Mesendoderm (in vitro differentiated cells): ENCODE data around the gene CDH12.
A peak's percentile ranks its signal among the peaks of the same experiment; 100 is the strongest.
"Not testable (repeated sequence)": the region's sequence is repeated elsewhere in the genome, so short reads cannot be mapped to it uniquely, and the experiment has no call there.

Experiments
- DNase-seq: peaks from one replicate; pipeline ENCODE4 v3.0.0; 2013
- H2AK5ac ChIP-seq: 2 replicates; pipeline ENCODE4 v1.6.1; 2013; ENCODE audit warnings: low read length, inconsistent platforms
- H2BK120ac ChIP-seq: 2 replicates; pipeline ENCODE4 v1.6.1; 2013; ENCODE audit warnings: low read depth, mild to moderate bottlenecking, low read length, moderate library complexity, mixed read lengths
- H2BK15ac ChIP-seq: replicated peaks from 2 replicates; pipeline ENCODE4 v1.6.1; 2013; ENCODE audit warnings: low read depth, mild to moderate bottlenecking, moderate library complexity
- H2BK5ac ChIP-seq: 2 replicates; pipeline ENCODE4 v1.6.1; 2013; ENCODE audit warnings: low read length, inconsistent platforms
- H3K18ac ChIP-seq: 2 replicates; pipeline ENCODE4 v1.6.1; 2013; ENCODE audit warnings: mild to moderate bottlenecking, low read length, mixed read lengths
- H3K23ac ChIP-seq: one replicate; pipeline ENCODE4 v1.6.1; 2013; ENCODE audit warnings: low read length
- H3K27ac ChIP-seq: 2 replicates; pipeline ENCODE4 v1.5.1; 2013; ENCODE audit warnings: low read depth, mild to moderate bottlenecking, inconsistent platforms, low read length, moderate library complexity
- H3K27me3 ChIP-seq: 2 replicates; pipeline ENCODE4 v1.6.1; 2013; ENCODE audit warnings: low read length, control low read depth, mild to moderate bottlenecking, inconsistent platforms; ENCODE audit not compliant: insufficient read depth, poor library complexity
- H3K36me3 ChIP-seq: 2 replicates; pipeline ENCODE4 v1.6.1; 2013; ENCODE audit warnings: low read length, inconsistent platforms; ENCODE audit not compliant: control insufficient read depth, insufficient read depth
- H3K4ac ChIP-seq: one replicate; pipeline ENCODE4 v1.6.1; 2013; ENCODE audit warnings: low read depth, mild to moderate bottlenecking, low read length, moderate library complexity
- H3K4me1 ChIP-seq: 2 replicates; pipeline ENCODE4 v1.6.1; 2013; ENCODE audit warnings: low read depth, low read length, inconsistent platforms; ENCODE audit not compliant: control insufficient read depth
- H3K4me2 ChIP-seq: 2 replicates; pipeline ENCODE4 v1.6.1; 2013; ENCODE audit warnings: low read length
- H3K4me3 ChIP-seq: 2 replicates; pipeline ENCODE4 v1.5.1; 2013; ENCODE audit warnings: mild to moderate bottlenecking, low read length
- H3K56ac ChIP-seq: one replicate; pipeline ENCODE4 v1.6.1; 2013; ENCODE audit warnings: low read length
- H3K79me1 ChIP-seq: 2 replicates; pipeline ENCODE4 v1.6.1; 2013; ENCODE audit warnings: low read length, inconsistent platforms
- H3K79me2 ChIP-seq: 2 replicates; pipeline ENCODE4 v1.6.1; 2013; ENCODE audit warnings: mild to moderate bottlenecking, low read length; ENCODE audit not compliant: control insufficient read depth, insufficient read depth
- H3K9ac ChIP-seq: 2 replicates; pipeline ENCODE4 v1.6.1; 2013; ENCODE audit warnings: low read length, inconsistent platforms
- H4K5ac ChIP-seq: one replicate; pipeline ENCODE4 v1.6.1; 2013; ENCODE audit warnings: low read length
- H4K8ac ChIP-seq: one replicate; pipeline ENCODE4 v1.6.1; 2013; ENCODE audit warnings: low read depth, mild to moderate bottlenecking, control low read depth, low read length, moderate library complexity
- WGBS: extraction: QIAGEN DNeasy Blood & Tissue Kit; methylation state at CpG from one replicate; pipeline ENCODE4 v1.1.7; 2013; ENCODE audit warnings: low lambda C conversion rate, missing lambda C conversion rate; ENCODE audit not compliant: insufficient coverage; ENCODE audit errors: extremely low coverage; 5-methylcytosine and 5-hydroxymethylcytosine counted together

CDH12 gene

GRCh38 chr5:22151801-22152200 lies 701.3 kb downstream of the CDH12 start:
- no CpG with 5 or more reads among the region's 9 CpGs for WGBS
- not testable (repeated sequence) for H3K4me3 ChIP-seq, H4K8ac ChIP-seq, H3K23ac ChIP-seq, H3K4ac ChIP-seq, H3K27me3 ChIP-seq, H2BK5ac ChIP-seq, H3K79me2 ChIP-seq, H2BK120ac ChIP-seq, H3K18ac ChIP-seq, H3K4me2 ChIP-seq, H3K79me1 ChIP-seq, H4K5ac ChIP-seq, H3K56ac ChIP-seq, H3K4me1 ChIP-seq, H2BK15ac ChIP-seq, H3K36me3 ChIP-seq, H2AK5ac ChIP-seq, H3K9ac ChIP-seq, H3K27ac ChIP-seq
- DNase-seq: peak; percentile 62

DNA sequence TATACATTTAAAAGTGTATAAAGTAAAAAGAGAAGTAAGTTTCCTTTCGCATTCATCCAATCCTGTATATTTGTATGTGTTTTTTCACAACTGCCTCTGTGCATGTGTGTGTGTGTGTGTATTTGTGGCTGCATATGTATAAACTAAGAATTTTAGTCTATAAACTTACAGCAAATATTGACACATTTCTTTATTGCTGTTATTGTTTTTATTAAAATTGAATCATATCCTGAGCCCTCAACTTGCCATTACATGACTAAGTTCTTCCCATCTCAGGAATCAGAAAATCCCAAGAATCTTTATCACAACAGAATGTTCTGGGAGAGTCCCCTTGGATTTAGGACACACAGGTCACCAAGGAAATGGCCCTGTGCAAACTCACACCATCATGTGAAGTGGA lies 712.7 kb downstream of the CDH12 start:
- not testable (repeated sequence) for H3K4me3 ChIP-seq, H3K4ac ChIP-seq, H4K5ac ChIP-seq, H4K8ac ChIP-seq, H2AK5ac ChIP-seq, H2BK5ac ChIP-seq, H3K27ac ChIP-seq, H3K4me1 ChIP-seq, H3K27me3 ChIP-seq, H3K56ac ChIP-seq, H3K79me2 ChIP-seq, H3K18ac ChIP-seq, H3K23ac ChIP-seq, H2BK120ac ChIP-seq, DNase-seq, H3K4me2 ChIP-seq, H3K9ac ChIP-seq, H3K36me3 ChIP-seq, H3K79me1 ChIP-seq, H2BK15ac ChIP-seq
- WGBS: no CpG with 5 or more reads among the region's 1 CpG

GRCh38 chr5:22139662-22140300 lies 713.4 kb downstream of the CDH12 start:
- not testable (repeated sequence) for H4K5ac ChIP-seq, H3K56ac ChIP-seq, H3K4me3 ChIP-seq, H3K4ac ChIP-seq, DNase-seq, H3K4me2 ChIP-seq, H3K27ac ChIP-seq, H3K23ac ChIP-seq, H3K79me2 ChIP-seq, H3K79me1 ChIP-seq, H2BK120ac ChIP-seq, H3K36me3 ChIP-seq, H2BK15ac ChIP-seq, H4K8ac ChIP-seq, H3K9ac ChIP-seq, H3K27me3 ChIP-seq, H2BK5ac ChIP-seq, H2AK5ac ChIP-seq, H3K18ac ChIP-seq, H3K4me1 ChIP-seq
- no CpG with 5 or more reads among the region's 6 CpGs for WGBS

DNA sequence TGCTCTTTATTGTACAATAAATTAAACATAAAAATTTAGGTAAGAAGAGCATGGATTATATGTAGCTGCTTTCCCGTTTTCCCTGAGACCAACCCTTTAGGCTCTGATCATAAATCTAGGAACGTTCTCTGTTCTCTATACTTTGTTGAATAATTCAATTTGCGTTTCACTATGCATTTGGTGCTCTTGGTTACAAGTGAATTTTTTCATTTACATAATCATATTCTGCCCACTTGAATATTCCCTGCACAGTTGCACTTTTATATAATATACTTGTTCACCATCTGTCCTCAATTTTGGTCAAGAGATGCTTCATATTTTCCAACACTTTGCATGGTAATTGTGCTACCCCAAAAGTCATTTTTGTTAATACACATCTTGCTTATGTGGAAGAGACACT lies 741.8 kb downstream of the CDH12 start:
- WGBS: no CpG with 5 or more reads among the region's 3 CpGs
- no peak overlapping the region for H2BK120ac ChIP-seq
- H3K79me2 ChIP-seq: no peaks in the 10 kb centered on the region
- DNase-seq: no peak
- no peak overlapping the region for H3K4ac ChIP-seq
- no peak overlapping the region for H4K8ac ChIP-seq
- no peak overlapping the region for H3K18ac ChIP-seq
- no peaks in the 10 kb centered on the region for H3K79me1 ChIP-seq
- no peak overlapping the region for H3K4me2 ChIP-seq
- H4K5ac ChIP-seq: no peak overlapping the region
- no peak overlapping the region for H2BK15ac ChIP-seq
- no peak overlapping the region for H3K56ac ChIP-seq
- H3K9ac ChIP-seq: no peak overlapping the region
- H3K36me3 ChIP-seq: no peaks in the 10 kb centered on the region
- H3K27me3 ChIP-seq: no peaks in the 10 kb centered on the region
- H3K27ac ChIP-seq: no peak overlapping the region
- H2BK5ac ChIP-seq: no peak overlapping the region
- H2AK5ac ChIP-seq: no peak overlapping the region
- no peak overlapping the region for H3K23ac ChIP-seq
- H3K4me3 ChIP-seq: no peak overlapping the region
- no peaks in the 10 kb centered on the region for H3K4me1 ChIP-seq

DNA sequence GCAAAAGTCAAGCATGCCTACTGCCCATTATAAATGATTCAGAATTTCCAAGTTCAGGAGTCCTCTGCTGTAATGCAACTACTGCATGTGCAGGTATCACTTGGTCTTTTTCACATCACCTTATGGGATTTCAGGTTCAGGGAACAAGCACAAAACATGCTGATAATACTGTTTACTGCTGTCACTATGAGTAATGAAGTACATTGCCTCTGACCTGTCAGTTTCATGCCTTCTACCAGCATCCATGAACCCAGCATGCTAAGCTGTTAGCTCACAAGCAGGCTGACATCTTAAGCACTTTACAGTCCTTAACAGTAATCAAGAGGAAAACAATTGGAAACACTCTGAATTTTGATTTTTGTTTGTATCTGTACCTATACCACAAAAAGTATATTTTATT lies 743.8 kb downstream of the CDH12 start:
- H3K4me1 ChIP-seq: no peaks in the 10 kb centered on the region
- no peak overlapping the region for H2BK15ac ChIP-seq
- no peaks in the 10 kb centered on the region for H3K27me3 ChIP-seq
- no peak overlapping the region for H4K8ac ChIP-seq
- H3K9ac ChIP-seq: no peak overlapping the region
- no peak overlapping the region for H2AK5ac ChIP-seq
- H3K18ac ChIP-seq: no peak overlapping the region
- no peak overlapping the region for H3K4me2 ChIP-seq
- no peaks in the 10 kb centered on the region for H3K79me2 ChIP-seq
- H3K79me1 ChIP-seq: no peaks in the 10 kb centered on the region
- no peak overlapping the region for H3K4ac ChIP-seq
- no peak overlapping the region for H2BK5ac ChIP-seq
- no peak overlapping the region for H3K23ac ChIP-seq
- DNase-seq: no peak
- no peaks in the 10 kb centered on the region for H3K36me3 ChIP-seq
- no peak overlapping the region for H2BK120ac ChIP-seq
- H3K4me3 ChIP-seq: no peak overlapping the region
- no peak overlapping the region for H4K5ac ChIP-seq
- H3K56ac ChIP-seq: no peak overlapping the region
- no peak overlapping the region for H3K27ac ChIP-seq

- Histone ChIP-seq H3K79me1 (no peaks in the 10 kb centered on the region), H2BK15ac (no peak overlapping the region), H2BK120ac (no peak overlapping the region), H3K79me2 (no peaks in the 10 kb centered on the region), H4K5ac (no peak overlapping the region), H3K4me1 (no peaks in the 10 kb centered on the region), H3K27me3 (no peaks in the 10 kb centered on the region), H3K4me3 (no peak overlapping the region), H3K23ac (no peak overlapping the region), H3K18ac (no peak overlapping the region), H4K8ac (no peak overlapping the region), H3K9ac (no peak overlapping the region), H2BK5ac (no peak overlapping the region), H2AK5ac (no peak overlapping the region), H3K4ac (no peak overlapping the region), H3K27ac (no peak overlapping the region), H3K4me2 (no peak overlapping the region), H3K56ac (no peak overlapping the region), H3K36me3 (no peaks in the 10 kb centered on the region)
- DNase-seq: no peak
These were observed 744.6 kb downstream of the CDH12 start for GRCh38 chr5:22108545-22108944.
